ENCODE measurements around the gene CAVIN2. TPM values are rescaled to one million over a fixed set of nuclear protein-coding genes. Genes with fewer than 3 reads are reported as not detected.

Gene CAVIN2
- polyA plus RNA-seq, 1 of the 3 experiments (the other 2 are of a cell fraction) = 1.5 TPM

- TF ChIP-seq, protein P1, sequence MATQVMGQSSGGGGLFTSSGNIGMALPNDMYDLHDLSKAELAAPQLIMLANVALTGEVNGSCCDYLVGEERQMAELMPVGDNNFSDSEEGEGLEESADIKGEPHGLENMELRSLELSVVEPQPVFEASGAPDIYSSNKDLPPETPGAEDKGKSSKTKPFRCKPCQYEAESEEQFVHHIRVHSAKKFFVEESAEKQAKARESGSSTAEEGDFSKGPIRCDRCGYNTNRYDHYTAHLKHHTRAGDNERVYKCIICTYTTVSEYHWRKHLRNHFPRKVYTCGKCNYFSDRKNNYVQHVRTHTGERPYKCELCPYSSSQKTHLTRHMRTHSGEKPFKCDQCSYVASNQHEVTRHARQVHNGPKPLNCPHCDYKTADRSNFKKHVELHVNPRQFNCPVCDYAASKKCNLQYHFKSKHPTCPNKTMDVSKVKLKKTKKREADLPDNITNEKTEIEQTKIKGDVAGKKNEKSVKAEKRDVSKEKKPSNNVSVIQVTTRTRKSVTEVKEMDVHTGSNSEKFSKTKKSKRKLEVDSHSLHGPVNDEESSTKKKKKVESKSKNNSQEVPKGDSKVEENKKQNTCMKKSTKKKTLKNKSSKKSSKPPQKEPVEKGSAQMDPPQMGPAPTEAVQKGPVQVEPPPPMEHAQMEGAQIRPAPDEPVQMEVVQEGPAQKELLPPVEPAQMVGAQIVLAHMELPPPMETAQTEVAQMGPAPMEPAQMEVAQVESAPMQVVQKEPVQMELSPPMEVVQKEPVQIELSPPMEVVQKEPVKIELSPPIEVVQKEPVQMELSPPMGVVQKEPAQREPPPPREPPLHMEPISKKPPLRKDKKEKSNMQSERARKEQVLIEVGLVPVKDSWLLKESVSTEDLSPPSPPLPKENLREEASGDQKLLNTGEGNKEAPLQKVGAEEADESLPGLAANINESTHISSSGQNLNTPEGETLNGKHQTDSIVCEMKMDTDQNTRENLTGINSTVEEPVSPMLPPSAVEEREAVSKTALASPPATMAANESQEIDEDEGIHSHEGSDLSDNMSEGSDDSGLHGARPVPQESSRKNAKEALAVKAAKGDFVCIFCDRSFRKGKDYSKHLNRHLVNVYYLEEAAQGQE (IDR thresholded peaks at IDR 0.05; ENCODE audit: low read depth, low read length) = no peak
- TF ChIP-seq GABPA (IDR thresholded peaks at IDR 0.05; ENCODE audit: low read depth) (no peak), NFIC (IDR thresholded peaks at IDR 0.05; ENCODE audit: borderline replicate concordance) (no peak), TEAD4 (IDR thresholded peaks at IDR 0.05; ENCODE audit: borderline replicate concordance, insufficient read depth) (no peak), TAF1 (IDR thresholded peaks at IDR 0.05; ENCODE audit: borderline replicate concordance, low read depth, low read length) (no peak), MXI1 (IDR thresholded peaks at IDR 0.05; ENCODE audit: low read depth, low read length) (no peak), RXRA (IDR thresholded peaks at IDR 0.05; ENCODE audit: borderline replicate concordance, low read depth) (no peak), GATA2 (CRISPR knock-in tag; IDR thresholded peaks at IDR 0.05) (no peak), FOXM1 (IDR thresholded peaks at IDR 0.05; ENCODE audit: low read depth) (no peak), TCF12 (IDR thresholded peaks at IDR 0.05) (no peak)
- TF ChIP-seq, protein P2, sequence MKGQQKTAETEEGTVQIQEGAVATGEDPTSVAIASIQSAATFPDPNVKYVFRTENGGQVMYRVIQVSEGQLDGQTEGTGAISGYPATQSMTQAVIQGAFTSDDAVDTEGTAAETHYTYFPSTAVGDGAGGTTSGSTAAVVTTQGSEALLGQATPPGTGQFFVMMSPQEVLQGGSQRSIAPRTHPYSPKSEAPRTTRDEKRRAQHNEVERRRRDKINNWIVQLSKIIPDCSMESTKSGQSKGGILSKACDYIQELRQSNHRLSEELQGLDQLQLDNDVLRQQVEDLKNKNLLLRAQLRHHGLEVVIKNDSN (IDR thresholded peaks at IDR 0.05; ENCODE audit: borderline replicate concordance, low read depth) = no peak
- TF ChIP-seq, protein P3, sequence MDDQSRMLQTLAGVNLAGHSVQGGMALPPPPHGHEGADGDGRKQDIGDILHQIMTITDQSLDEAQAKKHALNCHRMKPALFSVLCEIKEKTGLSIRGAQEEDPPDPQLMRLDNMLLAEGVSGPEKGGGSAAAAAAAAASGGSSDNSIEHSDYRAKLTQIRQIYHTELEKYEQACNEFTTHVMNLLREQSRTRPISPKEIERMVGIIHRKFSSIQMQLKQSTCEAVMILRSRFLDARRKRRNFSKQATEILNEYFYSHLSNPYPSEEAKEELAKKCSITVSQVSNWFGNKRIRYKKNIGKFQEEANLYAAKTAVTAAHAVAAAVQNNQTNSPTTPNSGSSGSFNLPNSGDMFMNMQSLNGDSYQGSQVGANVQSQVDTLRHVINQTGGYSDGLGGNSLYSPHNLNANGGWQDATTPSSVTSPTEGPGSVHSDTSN (IDR thresholded peaks at IDR 0.05) = no peak
These were observed 12.8 kb upstream of the CAVIN2 start (continued) for GRCh38 chr2:191859681-191860080.

- H3K79me2 ChIP-seq (ENCODE audit: insufficient read depth) = no peaks in the 10 kb centered on the region
- H3K4me1 ChIP-seq (ENCODE audit: control insufficient read depth in 1 of 2, insufficient read depth in 2 of 2, low read depth in 1 of 2, low read length in 1 of 2) = peaks cover 0 to 21% of the 10 kb centered on the region in 2 experiments; a peak in 3 of 4 replicates
- no peaks in the 10 kb centered on the region for H3K27me3 ChIP-seq (ENCODE audit: insufficient read depth)
- no peak for DNase-seq
- H3K27ac ChIP-seq (ENCODE audit: low read depth in 2 of 2, low read length in 1 of 2) = no peak overlapping the region
- H4K20me1 ChIP-seq (ENCODE audit: insufficient read depth) = no peaks in the 10 kb centered on the region
- H2AFZ ChIP-seq (ENCODE audit: low read depth) = no peak overlapping the region
- no peaks in the 10 kb centered on the region for H3K9me3 ChIP-seq
- POLR2A ChIA-PET = no interaction called here
- no peak overlapping the region for H3K4me3 ChIP-seq (ENCODE audit: low read depth in 2 of 2, low read length in 1 of 2)
- no peak overlapping the region for H3K9ac ChIP-seq
- H3K9me2 ChIP-seq = no peaks in the 10 kb centered on the region
- WGBS (ENCODE audit: low lambda C conversion rate) = 90% methylated on average over 3 of the region's 3 CpGs
- H3K4me2 ChIP-seq = no peak overlapping the region
- peaks cover 16% of the 10 kb centered on the region for H3F3A ChIP-seq (replicated peaks; ENCODE audit: insufficient read depth)
- no peaks in the 10 kb centered on the region for H3K36me3 ChIP-seq (replicated peaks in 1 of 2; ENCODE audit: control insufficient read depth in 1 of 2, insufficient read depth in 2 of 2, low read length in 1 of 2)
- CTCF ChIA-PET = interaction anchor here (1.4 kb wide), 1 partner anchor 46 kb away, joined by 4 read pairs; no protein-coding TSS in a partner anchor
- TF ChIP-seq, protein P3 (IDR thresholded peaks at IDR 0.05) = no peak
- TF ChIP-seq, protein P4, sequence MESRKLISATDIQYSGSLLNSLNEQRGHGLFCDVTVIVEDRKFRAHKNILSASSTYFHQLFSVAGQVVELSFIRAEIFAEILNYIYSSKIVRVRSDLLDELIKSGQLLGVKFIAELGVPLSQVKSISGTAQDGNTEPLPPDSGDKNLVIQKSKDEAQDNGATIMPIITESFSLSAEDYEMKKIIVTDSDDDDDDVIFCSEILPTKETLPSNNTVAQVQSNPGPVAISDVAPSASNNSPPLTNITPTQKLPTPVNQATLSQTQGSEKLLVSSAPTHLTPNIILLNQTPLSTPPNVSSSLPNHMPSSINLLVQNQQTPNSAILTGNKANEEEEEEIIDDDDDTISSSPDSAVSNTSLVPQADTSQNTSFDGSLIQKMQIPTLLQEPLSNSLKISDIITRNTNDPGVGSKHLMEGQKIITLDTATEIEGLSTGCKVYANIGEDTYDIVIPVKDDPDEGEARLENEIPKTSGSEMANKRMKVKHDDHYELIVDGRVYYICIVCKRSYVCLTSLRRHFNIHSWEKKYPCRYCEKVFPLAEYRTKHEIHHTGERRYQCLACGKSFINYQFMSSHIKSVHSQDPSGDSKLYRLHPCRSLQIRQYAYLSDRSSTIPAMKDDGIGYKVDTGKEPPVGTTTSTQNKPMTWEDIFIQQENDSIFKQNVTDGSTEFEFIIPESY (IDR thresholded peaks at IDR 0.05; ENCODE audit: borderline replicate concordance, low read depth) = no peak
- TF ChIP-seq, protein P5, sequence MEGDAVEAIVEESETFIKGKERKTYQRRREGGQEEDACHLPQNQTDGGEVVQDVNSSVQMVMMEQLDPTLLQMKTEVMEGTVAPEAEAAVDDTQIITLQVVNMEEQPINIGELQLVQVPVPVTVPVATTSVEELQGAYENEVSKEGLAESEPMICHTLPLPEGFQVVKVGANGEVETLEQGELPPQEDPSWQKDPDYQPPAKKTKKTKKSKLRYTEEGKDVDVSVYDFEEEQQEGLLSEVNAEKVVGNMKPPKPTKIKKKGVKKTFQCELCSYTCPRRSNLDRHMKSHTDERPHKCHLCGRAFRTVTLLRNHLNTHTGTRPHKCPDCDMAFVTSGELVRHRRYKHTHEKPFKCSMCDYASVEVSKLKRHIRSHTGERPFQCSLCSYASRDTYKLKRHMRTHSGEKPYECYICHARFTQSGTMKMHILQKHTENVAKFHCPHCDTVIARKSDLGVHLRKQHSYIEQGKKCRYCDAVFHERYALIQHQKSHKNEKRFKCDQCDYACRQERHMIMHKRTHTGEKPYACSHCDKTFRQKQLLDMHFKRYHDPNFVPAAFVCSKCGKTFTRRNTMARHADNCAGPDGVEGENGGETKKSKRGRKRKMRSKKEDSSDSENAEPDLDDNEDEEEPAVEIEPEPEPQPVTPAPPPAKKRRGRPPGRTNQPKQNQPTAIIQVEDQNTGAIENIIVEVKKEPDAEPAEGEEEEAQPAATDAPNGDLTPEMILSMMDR (IDR thresholded peaks at IDR 0.05) = no peak
- no peak for TF ChIP-seq GATA2 (CRISPR knock-in tag; IDR thresholded peaks at IDR 0.05)
- no peak for TF ChIP-seq SMC3 (IDR thresholded peaks at IDR 0.05; ENCODE audit: low read depth, low read length)
- no peak for TF ChIP-seq EP300 (IDR thresholded peaks at IDR 0.05; ENCODE audit: borderline replicate concordance in 1 of 2, low read depth in 1 of 2, low read length in 1 of 2)
- no peak for TF ChIP-seq RXRA (IDR thresholded peaks at IDR 0.05; ENCODE audit: borderline replicate concordance, low read depth)
- TF ChIP-seq POLR2AphosphoS5 (IDR thresholded peaks at IDR 0.05; ENCODE audit: low read depth, low read length) = no peak
- no peak for TF ChIP-seq FOXJ3 (CRISPR knock-in tag; IDR thresholded peaks at IDR 0.05)
- TF ChIP-seq TEAD4 (IDR thresholded peaks at IDR 0.05; ENCODE audit: borderline replicate concordance, insufficient read depth) = no peak
- no peak for TF ChIP-seq JUND (IDR thresholded peaks at IDR 0.05)
These were observed 11.0 kb upstream of the CAVIN2 start for GRCh38 chr2:191857886-191858285.

Data from SK-N-SH (cell line).